GM19043 (cell line): ENCODE results near the gene ID1.
"Not testable (repeated sequence)": the region's sequence is repeated elsewhere in the genome, so short reads cannot be mapped to it uniquely, and the experiment has no call there.

ENCODE experiments used
- ATAC-seq: cut with Tn5 transposase; IDR thresholded peaks from one replicate; pipeline ENCODE4 v1.9.1; 2021; ENCODE audit warnings: low read depth; ENCODE audit not compliant: unreplicated experiment

The ID1 gene

DNA sequence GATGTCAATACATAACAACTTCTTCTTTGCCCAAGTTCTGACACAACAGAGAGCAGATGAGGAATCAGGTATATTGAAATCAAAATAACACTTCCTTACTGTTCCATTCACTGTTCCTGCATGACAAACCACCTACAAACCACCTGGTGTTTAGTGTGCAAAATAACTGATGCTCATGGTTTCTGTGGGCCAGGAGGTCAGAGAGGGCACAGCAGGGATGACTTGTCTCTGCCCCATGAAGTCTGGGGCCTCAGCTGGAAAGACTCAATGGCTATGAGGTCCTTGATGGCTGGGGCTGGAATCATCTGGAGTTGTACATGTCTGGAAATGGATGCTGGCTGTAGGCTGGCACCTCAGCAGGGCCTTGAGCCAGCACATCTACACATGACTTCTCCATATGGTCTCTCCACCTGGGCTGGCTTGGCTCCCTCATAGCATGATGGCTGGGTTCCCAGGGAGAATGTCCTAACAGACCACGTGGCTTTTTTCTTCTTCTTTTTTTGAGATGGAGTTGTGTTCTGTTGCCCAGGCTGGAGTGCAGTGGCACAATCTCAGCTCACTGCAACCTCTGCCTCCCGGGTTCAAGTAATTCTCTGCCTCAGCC is 25.2 kb downstream of the ID1 start:
- ATAC-seq, result no peak

- ATAC-seq, result no peak
Measured at GRCh38 chr20:31632548-31633338, 27.7 kb downstream of the ID1 start.

- ATAC-seq, result no peak
Measured at GRCh38 chr20:31633339-31633914, 28.3 kb downstream of the ID1 start.

GRCh38 chr20:31637660-31638059 is 32.6 kb downstream of the ID1 start, which contains the start of gene COX4I2:
Gene COX4I2, plus strand, starts transcription at chr20:31637912. Its CDS starts 1,106 bp downstream, at chr20:31639018.
- ATAC-seq, result no peak

GRCh38 chr20:31638317-31638716 is 33.2 kb downstream of the ID1 start:
- ATAC-seq, result no peak

- no peak for ATAC-seq
Measured at GRCh38 chr20:31638816-31639215, 33.7 kb downstream of the ID1 start.

DNA sequence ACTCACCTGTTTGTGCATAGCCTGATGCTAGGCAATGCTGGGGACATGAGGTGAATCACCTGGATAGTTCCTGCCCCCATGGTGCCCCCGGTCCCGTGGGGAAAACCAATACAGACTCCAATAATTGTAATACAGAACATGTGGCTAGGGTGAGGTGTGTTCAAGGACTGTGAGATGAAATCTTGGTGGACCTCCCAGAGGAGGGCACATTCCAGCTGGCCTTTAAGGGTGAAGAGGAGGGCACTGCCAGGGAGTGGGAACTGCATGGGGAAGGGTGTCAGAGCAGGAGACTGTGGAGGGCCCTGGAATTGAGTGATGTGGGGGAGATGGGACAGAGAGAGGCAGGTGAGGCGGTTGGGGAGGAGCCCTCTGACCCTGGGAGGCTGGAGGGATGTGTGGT is 35.2 kb downstream of the ID1 start:
- ATAC-seq, result no peak

DNA sequence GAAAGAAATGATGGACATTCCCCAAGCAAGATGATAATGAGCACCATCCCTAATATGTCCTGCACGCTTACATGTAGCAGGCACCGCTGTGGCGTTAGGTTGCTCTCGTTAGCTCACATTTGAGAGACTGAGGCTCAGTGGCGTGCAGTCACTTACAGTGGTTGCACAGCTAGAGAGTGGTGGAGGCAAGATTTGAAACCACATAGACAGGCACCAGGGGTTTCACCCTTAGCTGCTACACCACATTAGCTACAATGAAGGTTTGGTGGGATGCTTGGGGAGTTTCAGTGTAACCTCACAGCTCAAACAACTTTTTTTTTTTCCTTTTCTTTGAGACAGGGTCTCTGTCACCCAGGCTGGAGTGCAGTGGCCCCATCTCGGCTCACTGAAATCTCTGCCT is 36.3 kb downstream of the ID1 start:
- ATAC-seq, result no peak

GRCh38 chr20:31642837-31643236 is 37.7 kb downstream of the ID1 start:
- no peak for ATAC-seq

DNA sequence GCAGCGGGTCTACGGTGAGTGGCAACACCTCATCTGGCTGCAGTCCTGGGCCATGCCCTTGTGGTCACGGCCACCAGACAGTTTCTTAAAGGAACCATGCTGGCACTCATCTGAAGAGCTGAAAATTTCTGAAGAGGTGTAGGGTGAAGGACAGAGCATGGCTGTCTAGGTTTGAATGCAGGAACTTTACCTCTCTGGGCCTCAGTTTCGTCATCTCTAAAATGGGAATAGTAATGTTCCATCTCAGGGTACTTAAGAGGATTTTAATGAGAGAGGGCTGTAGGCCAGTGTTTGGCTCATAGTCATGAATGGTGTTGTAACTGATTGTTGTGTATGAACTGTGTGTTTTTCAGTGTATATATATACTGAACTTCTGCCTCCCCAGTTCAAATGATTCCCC is 38.4 kb downstream of the ID1 start:
- no peak for ATAC-seq

DNA sequence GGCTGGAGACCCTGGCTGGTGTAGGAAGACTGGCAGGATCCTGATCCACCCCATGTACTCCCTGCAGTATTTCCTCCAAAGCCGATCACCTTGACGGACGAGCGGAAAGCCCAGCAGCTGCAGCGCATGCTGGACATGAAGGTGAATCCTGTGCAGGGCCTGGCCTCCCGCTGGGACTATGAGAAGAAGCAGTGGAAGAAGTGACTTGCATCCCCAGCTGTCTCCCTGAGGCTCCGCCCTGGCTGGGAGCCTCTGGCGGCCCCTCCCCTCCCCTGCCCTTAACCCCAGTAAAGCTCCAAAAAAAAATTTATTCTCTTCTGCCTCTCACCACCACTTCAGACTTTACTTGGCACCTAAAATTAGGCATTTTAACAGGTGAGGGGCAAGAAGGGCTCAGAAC is 39.6 kb downstream of the ID1 start:
- no peak for ATAC-seq

GRCh38 chr20:31648104-31648503 is 43.0 kb downstream of the ID1 start:
- not testable (repeated sequence) for ATAC-seq

- ATAC-seq, result no peak
Measured at GRCh38 chr20:31652917-31653396, 47.9 kb downstream of the ID1 start.

GRCh38 chr20:31653561-31653960 is 48.5 kb downstream of the ID1 start:
- no peak for ATAC-seq

GRCh38 chr20:31654534-31654933 is 49.4 kb downstream of the ID1 start:
- ATAC-seq, result no peak
